Right atrium auricular region (tissue), 2 donors: ENCODE measurements around the gene ADGRE3. TPM values are rescaled to one million over a fixed set of nuclear protein-coding genes. Genes with fewer than 3 reads are reported as not detected.

ENCODE experiments used
- DNase-seq: peaks from one replicate; pipeline ENCODE4 v3.0.0-alpha.2; 2019; ENCODE audit warnings: low spot score
- H3K27ac ChIP-seq, 2 donors: fragments of 200-600 bp; sonication (generic); 1 replicate in 1 of 2; 2 replicates in 1 of 2; pipeline ENCODE4 v1.5.1; 2016 to 2019
- H3K27me3 ChIP-seq, 2 donors: fragments of 200-600 bp; sonication (generic); one replicate each; pipeline versions ENCODE4 v1.5.1 to v1.6.0; 2017 to 2019
- H3K36me3 ChIP-seq: fragments of 200-600 bp; sonication (generic); one replicate; pipeline ENCODE4 v1.5.1; 2016
- H3K4me1 ChIP-seq, 2 donors: fragments of 200-600 bp; sonication (generic); one replicate each; pipeline versions ENCODE4 v1.5.1 to v1.6.0; 2017 to 2019
- H3K4me3 ChIP-seq, 2 donors: fragments of 200-600 bp; sonication (generic); 1 replicate in 1 of 2; 2 replicates in 1 of 2; pipeline ENCODE4 v1.5.1; 2017 to 2019; ENCODE audit warnings: mild to moderate bottlenecking in 1 of 2, moderate library complexity in 1 of 2
- H3K9me3 ChIP-seq, 2 donors: fragments of 200-600 bp; sonication (generic); one replicate each; pipeline ENCODE4 v1.5.1; 2019
- CTCF ChIP-seq, 2 donors: fragments of 200-600 bp; sonication (generic); IDR thresholded peaks; one replicate each; pipeline ENCODE4 v1.5.1; 2019; ENCODE audit warnings: antibody characterized with exemption in 2 of 2
- total RNA-seq, 2 donors: library from RNA; depleted of rRNA; stranded (reverse); fragments of >200 nt; gene quantifications; one replicate each; pipeline ENCODE4 v1.1.0, GENCODE V29; 2016

ADGRE3 gene
- total RNA-seq, 2 donors from 2014 or later: not detected

GRCh38 chr19:14694641-14695266, 20.1 kb upstream of the ADGRE3 start:
- no peak for DNase-seq
- peaks cover 0 to 9% of the 10 kb centered on the region in 2 donors for H3K4me1 ChIP-seq
- no peaks in the 10 kb centered on the region for H3K9me3 ChIP-seq
- H3K27me3 ChIP-seq: no peaks in the 10 kb centered on the region
- TF ChIP-seq CTCF (IDR thresholded peaks at IDR 0.05): no peak
- H3K36me3 ChIP-seq: peaks cover 47% of the 10 kb centered on the region
- no peak overlapping the region for H3K27ac ChIP-seq
- H3K4me3 ChIP-seq: no peak overlapping the region

GRCh38 chr19:14689598-14690503, 15.2 kb upstream of the ADGRE3 start, which contains the start of gene ZNF333:
Gene ZNF333, plus strand, starts transcription at chr19:14690048. Its CDS starts 3,444 bp downstream, at chr19:14693492.
- TF ChIP-seq CTCF (IDR thresholded peaks at IDR 0.05): no peak
- Histone ChIP-seq H3K36me3 (peaks cover 3% of the 10 kb centered on the region), H3K4me1 (peaks cover 0 to 16% of the 10 kb centered on the region in 2 donors), H3K27ac (peak within 1 kb of the TSS; percentile 92 to 98), H3K9me3 (no peaks in the 10 kb centered on the region), H3K4me3 (peak within 1 kb of the TSS; percentile 86 to 95), H3K27me3 (no peaks in the 10 kb centered on the region)
- peak; percentile 94 for DNase-seq

GRCh38 chr19:14686411-14686810, 11.8 kb upstream of the ADGRE3 start:
- TF ChIP-seq CTCF (IDR thresholded peaks at IDR 0.05): peak in 1 of 2 donors; percentile 47
- no peak overlapping the region for H3K4me3 ChIP-seq
- no peaks in the 10 kb centered on the region for H3K36me3 ChIP-seq
- DNase-seq: no peak
- no peaks in the 10 kb centered on the region for H3K9me3 ChIP-seq
- no peaks in the 10 kb centered on the region for H3K27me3 ChIP-seq
- H3K4me1 ChIP-seq: peaks cover 0 to 16% of the 10 kb centered on the region in 2 donors
- H3K27ac ChIP-seq: no peak overlapping the region

GRCh38 chr19:14683439-14683838, 8.8 kb upstream of the ADGRE3 start:
- Histone ChIP-seq H3K9me3 (no peaks in the 10 kb centered on the region), H3K27me3 (no peaks in the 10 kb centered on the region), H3K27ac (no peak overlapping the region), H3K4me3 (no peak overlapping the region), H3K36me3 (no peaks in the 10 kb centered on the region), H3K4me1 (no peaks in the 10 kb centered on the region)
- no peak for TF ChIP-seq CTCF (IDR thresholded peaks at IDR 0.05)
- DNase-seq: no peak

GRCh38 chr19:14682084-14682483, 7.4 kb upstream of the ADGRE3 start:
- no peaks in the 10 kb centered on the region for H3K27me3 ChIP-seq
- no peak overlapping the region for H3K27ac ChIP-seq
- no peak overlapping the region for H3K4me3 ChIP-seq
- H3K4me1 ChIP-seq: no peaks in the 10 kb centered on the region
- no peaks in the 10 kb centered on the region for H3K36me3 ChIP-seq
- no peak for DNase-seq
- no peak for TF ChIP-seq CTCF (IDR thresholded peaks at IDR 0.05)
- H3K9me3 ChIP-seq: no peaks in the 10 kb centered on the region
